OCI-LY3 (cell line): ENCODE measurements around the gene ADORA2A.

Experiments used
- EZH2phosphoT487 ChIP-seq: fragments of 200-600 bp; shearing (Covaris generic); IDR thresholded peaks from 2 replicates; pipeline ENCODE4 v1.6.1; 2018; ENCODE audit warnings: antibody characterized with exemption, mixed run types, low read depth
- TF ChIP-seq, protein P1 (sequence below): fragments of 200-600, 300-600 bp; sonication (generic); IDR thresholded peaks from 2 replicates; pipeline ENCODE4 v1.5.1; 2014; ENCODE audit warnings: antibody characterized with exemption, low read length, low read depth

DNA sequence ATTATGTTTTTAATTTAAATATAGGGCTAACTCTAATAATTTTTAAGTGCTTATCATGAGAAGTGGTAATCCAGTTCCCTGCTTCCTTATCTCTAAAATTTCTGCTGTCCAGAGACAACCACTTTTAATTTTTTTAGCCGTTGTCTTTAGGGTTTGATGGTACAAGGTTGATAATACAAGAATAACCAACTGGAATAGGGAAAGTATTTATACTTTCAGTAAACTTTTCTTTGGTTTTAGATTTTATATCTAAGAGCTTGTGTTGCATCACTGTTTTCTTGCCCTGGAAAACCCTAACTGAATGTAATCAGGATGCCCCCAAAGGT is 46.5 kb upstream of the ADORA2A start:
- TF ChIP-seq, protein P1, sequence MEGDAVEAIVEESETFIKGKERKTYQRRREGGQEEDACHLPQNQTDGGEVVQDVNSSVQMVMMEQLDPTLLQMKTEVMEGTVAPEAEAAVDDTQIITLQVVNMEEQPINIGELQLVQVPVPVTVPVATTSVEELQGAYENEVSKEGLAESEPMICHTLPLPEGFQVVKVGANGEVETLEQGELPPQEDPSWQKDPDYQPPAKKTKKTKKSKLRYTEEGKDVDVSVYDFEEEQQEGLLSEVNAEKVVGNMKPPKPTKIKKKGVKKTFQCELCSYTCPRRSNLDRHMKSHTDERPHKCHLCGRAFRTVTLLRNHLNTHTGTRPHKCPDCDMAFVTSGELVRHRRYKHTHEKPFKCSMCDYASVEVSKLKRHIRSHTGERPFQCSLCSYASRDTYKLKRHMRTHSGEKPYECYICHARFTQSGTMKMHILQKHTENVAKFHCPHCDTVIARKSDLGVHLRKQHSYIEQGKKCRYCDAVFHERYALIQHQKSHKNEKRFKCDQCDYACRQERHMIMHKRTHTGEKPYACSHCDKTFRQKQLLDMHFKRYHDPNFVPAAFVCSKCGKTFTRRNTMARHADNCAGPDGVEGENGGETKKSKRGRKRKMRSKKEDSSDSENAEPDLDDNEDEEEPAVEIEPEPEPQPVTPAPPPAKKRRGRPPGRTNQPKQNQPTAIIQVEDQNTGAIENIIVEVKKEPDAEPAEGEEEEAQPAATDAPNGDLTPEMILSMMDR, result no peak
- no peak for TF ChIP-seq EZH2phosphoT487
